Cortex of kidney (tissue), 1 donor: ENCODE data around the gene ZNF397.
"Not testable (repeated sequence)": the region's sequence is repeated elsewhere in the genome, so short reads cannot be mapped to it uniquely, and the experiment has no call there.

ENCODE experiments used
- DNase-seq: peaks from one replicate; lab custom pipeline; 2025; lab: John Stamatoyannopoulos, UW

ZNF397 gene

GRCh38 chr18:35240664-35241447 lies at the start of gene ZNF397:
ZNF397 (plus strand) TSS chr18:35241034; CDS start chr18:35242471, 1,437 bp downstream.
- peak; percentile 40 for DNase-seq

DNA sequence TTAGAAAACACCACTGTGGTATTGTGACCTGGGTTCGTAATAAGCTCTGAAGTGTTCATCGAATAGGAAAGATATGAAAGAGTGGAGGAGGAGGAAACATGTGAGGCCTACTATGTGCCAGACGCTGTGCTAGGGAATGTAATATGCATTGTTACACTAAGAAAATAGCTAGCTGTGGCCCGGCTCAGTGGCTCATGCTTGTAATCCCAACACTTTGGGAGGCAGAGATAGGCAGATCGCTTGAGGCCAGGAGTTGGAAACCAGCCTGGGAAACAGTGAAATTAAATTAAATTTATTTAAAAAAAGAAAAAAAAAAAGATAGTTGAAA lies 49.2 kb upstream of the ZNF397 start:
- no peak for DNase-seq

DNA sequence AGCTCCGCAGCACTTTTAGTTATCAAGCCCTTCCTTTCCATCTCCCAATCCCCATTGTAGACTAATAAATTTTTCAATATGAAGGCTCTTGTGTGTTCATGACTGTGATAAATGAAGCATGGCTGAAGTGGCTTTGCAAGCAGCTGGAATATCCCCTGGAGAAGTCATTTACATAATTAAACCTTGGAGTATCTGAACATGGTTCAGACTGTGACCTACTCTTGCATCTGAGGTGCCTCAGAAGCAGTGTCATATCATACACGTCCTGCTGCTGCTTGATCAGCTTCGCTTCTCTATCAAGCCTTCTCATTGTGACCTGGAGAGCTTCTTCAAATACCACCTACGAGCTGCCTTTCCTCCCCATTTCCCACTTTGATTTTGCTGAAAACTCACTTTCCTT lies 48.4 kb upstream of the ZNF397 start:
- no peak for DNase-seq

DNA sequence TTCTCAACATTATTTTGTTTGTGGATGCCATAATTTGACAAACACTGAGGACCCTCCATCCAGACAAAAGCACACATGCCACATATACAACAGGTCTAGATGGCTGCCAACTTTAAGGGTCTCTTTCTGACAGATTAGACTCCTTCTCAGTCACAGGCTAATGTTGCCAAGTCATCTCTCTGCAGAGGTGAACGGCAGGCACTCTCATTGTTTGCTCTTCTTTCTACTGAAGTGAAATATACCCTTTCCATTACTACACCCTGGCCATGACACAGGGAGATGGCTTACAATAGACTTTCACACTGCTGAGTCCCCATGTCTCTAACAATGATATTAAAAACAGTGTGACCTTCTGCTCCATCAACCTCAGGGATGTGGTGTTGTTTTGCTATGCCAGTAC lies 47.5 kb upstream of the ZNF397 start:
- no peak for DNase-seq

DNA sequence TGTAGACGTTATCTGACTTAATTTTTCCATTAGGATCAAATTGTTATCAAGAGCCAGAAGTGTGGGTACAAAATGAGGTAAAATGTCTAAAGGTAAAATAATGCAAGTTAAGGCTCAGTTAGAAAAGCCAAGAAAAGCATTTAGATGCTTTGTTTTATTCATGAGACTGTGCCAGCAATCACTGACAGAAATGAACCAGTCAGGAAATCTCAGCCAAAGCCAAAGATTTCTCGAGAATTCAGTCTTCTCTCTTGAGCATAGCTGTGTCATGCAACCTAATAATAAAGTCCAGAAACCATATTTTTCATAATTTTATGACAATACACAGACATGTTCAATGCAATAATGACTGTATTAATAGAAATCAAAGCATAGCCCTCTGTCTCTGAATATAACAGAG lies 43.5 kb upstream of the ZNF397 start:
- DNase-seq, result no peak

GRCh38 chr18:35201256-35201931 lies 39.4 kb upstream of the ZNF397 start:
- no peak for DNase-seq

DNA sequence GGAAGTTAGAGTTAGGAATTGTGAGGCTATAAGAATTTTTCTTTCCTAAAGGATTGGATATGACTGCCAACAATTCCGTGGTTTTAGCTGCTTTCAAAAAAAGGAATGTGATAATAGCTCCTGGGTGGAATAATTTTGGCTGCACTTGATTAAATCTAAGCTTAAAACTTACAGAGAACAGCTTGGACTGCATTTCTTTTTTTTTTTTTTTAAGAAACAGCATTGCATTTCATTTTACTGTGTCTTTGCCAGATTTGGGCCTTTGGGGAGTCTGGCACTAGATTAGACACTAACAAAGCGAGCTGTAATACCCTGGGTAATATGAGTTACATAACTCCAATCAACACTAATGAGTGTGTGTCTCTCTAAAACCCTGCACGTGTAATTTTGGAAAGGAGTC lies 37.8 kb upstream of the ZNF397 start:
- no peak for DNase-seq

DNA sequence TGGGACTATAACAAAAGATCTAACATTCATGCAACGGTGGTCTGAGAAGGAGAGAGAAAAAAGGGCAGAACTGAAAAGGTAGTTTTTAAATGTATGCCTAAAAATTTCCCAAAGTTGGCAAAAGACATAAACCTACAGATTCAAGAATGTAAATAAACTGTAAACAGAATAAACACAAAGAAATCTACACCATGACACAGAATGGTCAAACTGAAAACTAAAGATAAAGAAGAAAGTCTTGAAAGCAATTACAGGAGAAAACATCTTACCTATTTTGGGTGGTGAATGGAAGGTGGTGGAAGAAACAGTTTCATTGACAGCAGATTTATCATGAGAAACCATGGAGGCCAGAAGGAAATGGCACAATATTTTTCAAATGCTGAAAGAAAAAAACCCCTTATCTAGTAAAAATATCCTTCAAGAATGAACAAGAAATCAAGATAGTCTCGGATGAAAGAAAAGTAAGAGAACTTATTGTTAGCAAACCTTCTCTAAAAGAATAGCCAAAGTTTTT lies 35.6 kb upstream of the ZNF397 start:
- no peak for DNase-seq

GRCh38 chr18:35205746-35206458 lies 34.9 kb upstream of the ZNF397 start:
- not testable (repeated sequence) for DNase-seq

- no peak for DNase-seq
Measured at GRCh38 chr18:35215026-35215425, 25.8 kb upstream of the ZNF397 start.

DNA sequence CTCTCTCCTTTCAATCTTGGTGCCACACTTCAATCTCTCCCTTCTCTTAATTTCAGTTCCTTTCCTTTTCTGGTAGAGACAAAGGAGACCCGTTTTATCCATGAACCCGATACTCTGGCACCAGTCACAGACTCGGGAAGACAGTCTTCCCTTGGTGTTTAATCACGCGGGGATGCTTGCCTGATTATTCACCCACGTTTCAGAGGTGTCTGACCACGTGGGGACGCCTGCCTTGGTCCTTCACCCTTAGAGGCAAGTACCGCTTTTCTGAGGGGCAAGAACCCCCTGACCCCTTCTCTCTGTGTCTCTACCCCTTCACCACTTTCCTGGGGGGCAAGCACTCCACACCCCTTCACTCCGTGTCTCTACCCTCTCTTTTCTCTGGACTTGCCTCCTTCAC lies 24.2 kb upstream of the ZNF397 start:
- not testable (repeated sequence) for DNase-seq

DNA sequence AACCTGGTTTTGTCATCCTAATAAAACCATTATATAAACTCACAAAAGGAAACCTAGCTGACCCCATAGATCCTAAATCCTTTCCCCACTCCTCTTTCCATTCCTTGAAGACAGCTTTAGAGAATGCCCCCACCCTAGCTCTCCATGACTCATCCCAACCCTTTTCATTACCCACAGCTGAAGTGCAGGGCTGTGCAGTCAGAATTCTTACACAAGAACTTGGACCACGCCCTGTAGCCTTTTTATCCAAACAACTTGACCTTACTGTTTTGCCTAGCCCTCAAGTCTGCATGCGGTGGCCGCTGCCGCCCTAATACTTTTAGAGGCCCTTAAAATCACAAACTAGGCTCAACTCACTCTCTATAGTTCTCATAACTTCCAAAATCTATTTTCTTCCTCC lies 21.5 kb upstream of the ZNF397 start:
- DNase-seq, result not testable (repeated sequence)

GRCh38 chr18:35220424-35220823 lies 20.4 kb upstream of the ZNF397 start:
- no peak for DNase-seq

DNA sequence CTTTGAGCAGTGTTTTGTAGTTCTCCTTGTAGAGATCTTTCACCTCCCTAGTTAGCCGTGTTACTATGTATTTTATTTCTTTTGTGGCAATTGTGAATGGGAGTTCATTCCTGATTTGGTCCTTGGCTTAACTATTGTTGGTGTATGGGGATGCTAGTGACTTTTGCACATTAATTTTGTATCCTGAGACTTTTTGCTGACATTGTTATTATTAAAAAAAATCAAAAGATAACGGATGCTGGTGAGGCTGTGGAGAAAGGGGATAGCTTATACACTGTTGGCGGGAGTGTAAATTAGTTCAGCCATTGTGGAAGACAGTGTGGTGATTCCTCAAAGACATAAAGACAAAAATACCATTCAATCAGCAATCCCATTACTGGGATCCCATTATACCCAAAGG lies 17.0 kb upstream of the ZNF397 start:
- DNase-seq, result no peak

DNA sequence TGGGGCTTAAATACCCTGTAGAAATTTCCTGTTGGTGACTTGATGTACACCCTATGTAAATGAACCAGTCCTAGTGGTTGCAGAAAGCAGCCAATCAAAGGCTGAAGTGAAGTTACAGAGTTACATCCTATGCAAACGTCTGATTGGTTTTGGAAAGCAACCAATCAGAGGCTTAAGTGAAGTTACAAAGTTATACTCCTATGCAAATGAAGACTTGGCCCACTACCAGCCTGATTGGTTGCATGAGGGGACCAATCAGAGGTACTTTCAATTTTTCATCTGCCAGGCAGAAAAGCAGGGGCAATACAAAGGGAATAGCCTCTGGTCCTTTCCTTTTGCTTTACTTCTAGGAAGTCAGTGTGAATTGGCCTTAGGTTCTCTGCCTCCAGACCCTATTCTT lies 13.6 kb upstream of the ZNF397 start:
- DNase-seq, result no peak

GRCh38 chr18:35231052-35231451 lies 9.8 kb upstream of the ZNF397 start:
- no peak for DNase-seq

- no peak for DNase-seq
Measured at GRCh38 chr18:35236571-35237363, 4.1 kb upstream of the ZNF397 start.

DNA sequence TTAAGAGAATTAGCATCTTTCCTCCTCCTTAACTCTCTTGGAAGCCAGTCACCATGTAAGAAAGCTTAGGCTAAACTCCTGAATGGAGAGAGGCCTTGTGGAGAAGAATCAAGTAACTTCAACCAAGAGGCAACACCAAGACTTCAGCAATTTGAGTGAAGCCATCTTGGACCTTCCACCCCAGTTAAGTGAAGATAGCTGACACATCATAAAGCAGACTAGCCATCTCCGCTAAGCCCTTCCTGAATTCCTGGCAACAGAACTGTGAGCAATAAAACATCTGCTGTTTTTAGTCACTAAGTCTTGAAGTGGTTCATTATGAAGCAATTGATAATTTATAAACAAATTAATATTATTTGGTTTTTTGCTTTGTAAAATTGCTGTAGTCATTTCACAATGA lies 1.5 kb upstream of the ZNF397 start:
- DNase-seq, result no peak

DNA sequence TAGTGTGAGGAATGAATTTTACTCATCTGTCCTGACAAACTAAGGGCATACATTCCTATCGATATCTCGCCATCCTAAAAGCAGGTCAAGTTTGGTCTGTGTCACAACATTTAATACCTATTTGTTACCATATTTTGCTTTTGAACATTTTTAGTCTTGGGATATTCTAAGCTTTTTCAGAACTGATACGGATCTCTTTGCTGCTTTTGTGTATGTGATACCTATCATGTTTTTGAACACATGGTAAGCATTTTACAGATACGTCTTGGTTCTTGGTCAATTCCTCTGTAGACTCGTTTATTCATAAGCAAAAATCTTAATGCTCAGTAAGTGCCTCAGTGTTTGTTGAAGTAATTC lies 592 bp downstream of the ZNF397 start:
- no peak for DNase-seq

DNA sequence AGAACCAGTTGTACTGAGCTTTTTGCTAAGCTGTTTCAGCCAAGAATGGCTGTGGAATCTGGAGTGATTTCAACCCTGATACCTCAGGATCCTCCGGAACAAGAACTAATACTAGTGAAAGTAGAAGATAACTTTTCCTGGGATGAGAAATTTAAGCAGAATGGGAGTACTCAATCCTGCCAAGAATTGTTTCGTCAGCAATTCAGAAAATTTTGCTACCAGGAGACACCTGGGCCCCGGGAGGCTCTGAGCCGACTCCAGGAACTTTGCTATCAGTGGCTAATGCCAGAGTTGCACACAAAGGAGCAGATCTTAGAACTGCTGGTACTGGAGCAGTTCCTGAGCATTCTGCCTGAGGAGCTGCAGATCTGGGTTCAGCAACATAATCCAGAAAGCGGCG lies 1.6 kb downstream of the ZNF397 start:
- DNase-seq, result no peak

DNA sequence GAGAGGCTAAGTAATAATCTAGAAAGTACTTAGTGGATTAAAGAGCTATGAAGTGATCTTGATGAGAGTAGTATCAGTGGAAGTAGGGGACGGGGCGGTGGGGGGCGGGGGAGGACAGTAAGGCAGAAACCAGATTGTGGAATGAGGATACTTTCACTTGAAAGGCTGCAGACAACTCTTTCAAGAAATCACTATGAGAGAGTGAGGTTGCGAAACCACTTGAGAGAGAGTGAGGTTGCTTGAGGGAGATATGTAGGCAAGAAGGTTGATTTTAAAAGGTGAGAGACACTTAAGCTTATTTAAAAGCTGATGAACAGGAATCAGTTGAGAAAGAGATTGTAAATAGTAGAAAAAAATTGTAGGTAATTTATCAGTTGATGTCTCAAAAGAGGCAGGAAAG lies 3.8 kb downstream of the ZNF397 start:
- no peak for DNase-seq

DNA sequence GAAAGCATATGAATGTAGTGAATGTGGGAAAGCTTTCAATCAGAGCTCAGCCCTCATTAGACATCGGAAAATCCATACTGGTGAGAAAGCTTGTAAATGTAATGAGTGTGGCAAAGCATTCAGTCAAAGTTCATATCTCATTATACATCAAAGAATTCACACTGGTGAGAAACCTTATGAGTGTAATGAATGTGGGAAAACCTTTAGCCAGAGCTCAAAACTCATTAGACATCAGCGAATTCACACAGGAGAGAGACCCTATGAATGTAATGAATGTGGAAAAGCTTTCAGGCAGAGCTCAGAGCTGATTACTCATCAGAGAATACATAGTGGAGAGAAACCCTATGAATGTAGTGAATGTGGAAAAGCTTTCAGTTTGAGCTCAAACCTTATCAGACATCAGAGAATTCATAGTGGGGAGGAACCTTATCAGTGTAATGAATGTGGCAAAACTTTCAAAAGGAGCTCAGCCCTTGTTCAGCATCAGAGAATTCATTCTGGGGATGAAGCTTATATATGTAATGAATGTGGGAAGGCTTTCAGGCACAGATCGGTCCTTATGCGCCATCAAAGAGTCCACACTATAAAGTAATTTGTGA lies 5.0 kb downstream of the ZNF397 start:
- no peak for DNase-seq
